Loucy (cell line): ENCODE results near the gene TPBG.

Source experiments
- H2AFZ ChIP-seq: fragments of 200-600 bp; sonication (generic); 2 replicates; pipeline ENCODE4 v1.6.0; 2016; ENCODE audit warnings: antibody characterized with exemption, mild to moderate bottlenecking, low read length, moderate library complexity
- H3F3A ChIP-seq: fragments of 200-600 bp; 2 replicates; pipeline ENCODE4 v1.6.0; 2016; ENCODE audit warnings: antibody characterized with exemption, low read depth, mild to moderate bottlenecking
- H3K27me3 ChIP-seq: fragments of 200-600 bp; sonication (generic); 2 replicates; pipeline ENCODE4 v1.6.1; 2014; ENCODE audit warnings: low read length, mild to moderate bottlenecking; ENCODE audit not compliant: insufficient read depth, poor library complexity, severe bottlenecking
- H3K36me3 ChIP-seq: fragments of 200-600 bp; sonication (generic); 2 replicates; pipeline ENCODE4 v1.6.1; 2016; ENCODE audit warnings: low read length; ENCODE audit not compliant: insufficient read depth
- H3K4me1 ChIP-seq: fragments of 200-600 bp; sonication (generic); 2 replicates; pipeline ENCODE4 v1.5.1; 2014; ENCODE audit warnings: low read length, mild to moderate bottlenecking; ENCODE audit not compliant: insufficient read depth, poor library complexity, severe bottlenecking
- H3K4me2 ChIP-seq: fragments of 200-600 bp; sonication (generic); 2 replicates; pipeline ENCODE4 v1.6.0; 2014; ENCODE audit warnings: antibody characterized with exemption, low read length, low read depth, mild to moderate bottlenecking; ENCODE audit not compliant: poor library complexity, severe bottlenecking
- H3K4me3 ChIP-seq: fragments of 200-600 bp; sonication (generic); 2 replicates; pipeline ENCODE4 v1.5.1; 2014; ENCODE audit warnings: low read length, mild to moderate bottlenecking, mixed read lengths; ENCODE audit not compliant: poor library complexity, severe bottlenecking
- H3K79me2 ChIP-seq: fragments of 200-600 bp; sonication (generic); 2 replicates; pipeline ENCODE4 v1.6.1; 2014; ENCODE audit warnings: low read length; ENCODE audit not compliant: insufficient read depth
- H3K9ac ChIP-seq: fragments of 200-600 bp; sonication (generic); 2 replicates; pipeline ENCODE4 v1.6.0; 2014; ENCODE audit warnings: mild to moderate bottlenecking, low read depth, low read length, moderate library complexity; ENCODE audit not compliant: poor library complexity, severe bottlenecking
- H3K9me2 ChIP-seq: fragments of 200-600 bp; sonication (generic); replicated peaks from 2 replicates; pipeline ENCODE4 v1.6.1; 2016; ENCODE audit warnings: low read depth, low read length, mixed read lengths
- H3K9me3 ChIP-seq: fragments of 200-600 bp; sonication (generic); 2 replicates; pipeline ENCODE4 v1.6.1; 2014; ENCODE audit warnings: mild to moderate bottlenecking, antibody characterized with exemption, low read length, low read depth; ENCODE audit not compliant: insufficient read depth
- H4K20me1 ChIP-seq: fragments of 200-600 bp; sonication (generic); 2 replicates; pipeline ENCODE4 v1.6.0; 2014; ENCODE audit warnings: antibody characterized with exemption, low read length, mild to moderate bottlenecking; ENCODE audit not compliant: insufficient read depth, poor library complexity, severe bottlenecking
- EZH2phosphoT487 ChIP-seq: fragments of 200-600 bp; IDR thresholded peaks from 2 replicates; pipeline ENCODE4 v1.6.1; 2018; ENCODE audit warnings: antibody characterized with exemption, mild to moderate bottlenecking, moderate library complexity, borderline replicate concordance
- TF ChIP-seq, protein P1 (sequence below): fragments of 200-600 bp; sonication (generic); conservative IDR thresholded peaks from 2 replicates; pipeline ENCODE4 v1.5.1; 2014; ENCODE audit warnings: mild to moderate bottlenecking, antibody characterized with exemption, low read length

TPBG gene

DNA sequence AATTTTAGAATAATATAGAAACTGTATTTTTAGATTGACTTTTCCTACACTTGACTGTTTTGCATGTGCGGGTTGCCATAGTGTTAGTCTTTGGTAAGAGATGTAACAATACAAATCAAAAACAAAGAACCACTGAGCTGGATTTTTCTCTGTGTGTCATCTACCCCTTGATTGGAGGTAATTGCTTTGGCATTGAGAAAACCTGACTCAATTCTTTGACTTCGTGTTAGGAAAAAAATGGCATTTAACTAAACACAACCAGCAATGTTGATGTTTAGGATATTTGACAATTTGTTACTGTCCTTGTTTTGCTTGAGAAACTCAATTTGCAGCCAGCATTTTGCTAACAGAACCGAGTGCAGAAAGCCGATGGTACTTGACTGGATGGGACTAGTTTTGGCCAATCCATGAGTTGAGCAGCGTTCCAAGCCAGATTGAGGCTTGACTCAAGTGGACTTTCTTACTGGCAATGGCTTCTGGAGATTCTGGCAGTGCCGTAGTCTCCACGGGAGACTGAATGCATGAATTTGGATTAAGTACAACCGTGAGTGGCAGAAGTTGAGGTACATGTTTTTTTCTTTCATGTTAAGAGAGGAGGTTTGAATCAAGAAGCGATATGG lies 17.1 kb downstream of the TPBG start:
- Histone ChIP-seq H3K36me3 (no peaks in the 10 kb centered on the region), H3K9me3 (no peaks in the 10 kb centered on the region), H3K9ac (no peak overlapping the region), H3K79me2 (no peaks in the 10 kb centered on the region), H3K4me1 (no peaks in the 10 kb centered on the region), H3K9me2 (no peaks in the 10 kb centered on the region), H3F3A (no peaks in the 10 kb centered on the region), H3K27me3 (no peaks in the 10 kb centered on the region), H4K20me1 (no peaks in the 10 kb centered on the region), H2AFZ (no peak overlapping the region), H3K4me3 (no peak overlapping the region), H3K4me2 (no peak overlapping the region)
- TF ChIP-seq EZH2phosphoT487: no peak
- TF ChIP-seq, protein P1, sequence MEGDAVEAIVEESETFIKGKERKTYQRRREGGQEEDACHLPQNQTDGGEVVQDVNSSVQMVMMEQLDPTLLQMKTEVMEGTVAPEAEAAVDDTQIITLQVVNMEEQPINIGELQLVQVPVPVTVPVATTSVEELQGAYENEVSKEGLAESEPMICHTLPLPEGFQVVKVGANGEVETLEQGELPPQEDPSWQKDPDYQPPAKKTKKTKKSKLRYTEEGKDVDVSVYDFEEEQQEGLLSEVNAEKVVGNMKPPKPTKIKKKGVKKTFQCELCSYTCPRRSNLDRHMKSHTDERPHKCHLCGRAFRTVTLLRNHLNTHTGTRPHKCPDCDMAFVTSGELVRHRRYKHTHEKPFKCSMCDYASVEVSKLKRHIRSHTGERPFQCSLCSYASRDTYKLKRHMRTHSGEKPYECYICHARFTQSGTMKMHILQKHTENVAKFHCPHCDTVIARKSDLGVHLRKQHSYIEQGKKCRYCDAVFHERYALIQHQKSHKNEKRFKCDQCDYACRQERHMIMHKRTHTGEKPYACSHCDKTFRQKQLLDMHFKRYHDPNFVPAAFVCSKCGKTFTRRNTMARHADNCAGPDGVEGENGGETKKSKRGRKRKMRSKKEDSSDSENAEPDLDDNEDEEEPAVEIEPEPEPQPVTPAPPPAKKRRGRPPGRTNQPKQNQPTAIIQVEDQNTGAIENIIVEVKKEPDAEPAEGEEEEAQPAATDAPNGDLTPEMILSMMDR: no peak

DNA sequence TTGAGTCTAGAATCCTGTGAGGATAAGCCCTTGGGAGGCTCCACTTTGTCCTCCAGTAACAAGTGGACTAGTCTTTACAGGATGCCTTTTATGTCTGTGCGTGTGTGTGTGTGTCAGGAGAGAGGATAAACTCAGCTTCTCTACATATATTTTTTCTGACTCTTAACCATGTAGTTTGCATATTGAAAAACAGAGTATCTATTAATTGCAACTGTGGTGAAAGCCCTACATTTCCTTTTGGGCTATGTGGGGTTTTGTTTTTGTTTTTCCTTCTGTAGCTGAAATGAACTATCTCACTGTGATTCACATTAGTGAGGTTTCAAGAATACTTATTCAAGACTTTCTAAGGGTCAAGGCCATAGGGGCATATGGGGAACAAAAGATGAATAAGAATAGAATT lies 17.7 kb downstream of the TPBG start:
- Histone ChIP-seq H3K27me3 (no peaks in the 10 kb centered on the region), H3K36me3 (no peaks in the 10 kb centered on the region), H3K4me1 (no peaks in the 10 kb centered on the region), H3K9me2 (no peaks in the 10 kb centered on the region), H3K4me2 (no peak overlapping the region), H3K79me2 (no peaks in the 10 kb centered on the region), H3F3A (no peaks in the 10 kb centered on the region), H2AFZ (no peak overlapping the region), H3K9me3 (no peaks in the 10 kb centered on the region), H3K4me3 (no peak overlapping the region), H4K20me1 (no peaks in the 10 kb centered on the region), H3K9ac (no peak overlapping the region)
- TF ChIP-seq, protein P1: no peak
- TF ChIP-seq EZH2phosphoT487: no peak

DNA sequence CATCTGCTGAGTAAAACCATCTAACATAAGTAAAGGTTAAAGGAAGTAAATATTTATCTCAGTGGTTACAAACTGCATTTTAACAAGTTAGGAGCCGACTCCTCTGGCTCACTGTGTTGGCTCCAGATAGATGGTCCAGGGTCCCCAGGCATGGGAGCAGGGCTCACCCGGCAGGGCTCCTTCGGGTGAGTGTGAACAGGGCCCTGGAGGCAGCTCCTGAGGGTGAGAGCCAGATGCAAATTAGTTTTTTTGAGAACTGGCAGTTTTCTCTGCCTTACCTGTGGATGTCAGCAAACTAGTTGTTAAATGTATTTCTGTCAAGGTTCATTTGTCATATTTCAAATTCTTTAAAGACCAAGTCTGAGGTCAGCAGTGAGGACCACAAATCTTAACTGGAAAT lies 21.5 kb downstream of the TPBG start:
- Histone ChIP-seq H3K9me2 (no peaks in the 10 kb centered on the region), H3K9me3 (no peaks in the 10 kb centered on the region), H3K9ac (no peak overlapping the region), H3K79me2 (no peaks in the 10 kb centered on the region), H3K36me3 (no peaks in the 10 kb centered on the region), H2AFZ (no peak overlapping the region), H3K4me3 (no peak overlapping the region), H3K4me1 (no peaks in the 10 kb centered on the region), H4K20me1 (no peaks in the 10 kb centered on the region), H3K27me3 (no peaks in the 10 kb centered on the region), H3K4me2 (no peak overlapping the region), H3F3A (no peaks in the 10 kb centered on the region)
- TF ChIP-seq, protein P1: no peak
- no peak for TF ChIP-seq EZH2phosphoT487
